Muscle layer of colon (tissue), 2 donors: ENCODE measurements around the gene RFC3.

Source experiments
- H3K27ac ChIP-seq: one replicate; pipeline ENCODE4 v1.7.0; 2013; ENCODE audit warnings: low read depth, mild to moderate bottlenecking, low read length, moderate library complexity
- H3K27me3 ChIP-seq, 2 donors: one replicate each; pipeline ENCODE4 v1.7.0; 2013; ENCODE audit warnings: low read length in 2 of 2, mild to moderate bottlenecking in 2 of 2; ENCODE audit not compliant: insufficient read depth in 2 of 2, control insufficient read depth in 1 of 2
- H3K36me3 ChIP-seq: one replicate; pipeline ENCODE4 v1.7.0; 2013; ENCODE audit warnings: mild to moderate bottlenecking, low read length; ENCODE audit not compliant: insufficient read depth
- H3K4me1 ChIP-seq: one replicate; pipeline ENCODE4 v1.7.0; 2013; ENCODE audit warnings: mild to moderate bottlenecking, low read length; ENCODE audit not compliant: insufficient read depth
- H3K4me3 ChIP-seq, 2 donors: one replicate each; pipeline ENCODE4 v1.7.0; 2013; ENCODE audit warnings: low read length in 2 of 2, low read depth in 1 of 2, mild to moderate bottlenecking in 1 of 2, moderate library complexity in 1 of 2
- H3K9ac ChIP-seq: one replicate; pipeline ENCODE4 v1.7.0; 2013; ENCODE audit warnings: low read length
- H3K9me3 ChIP-seq: one replicate; pipeline ENCODE4 v1.7.0; 2013; ENCODE audit warnings: mild to moderate bottlenecking, low read length
- donor health status: abdominal sarcoma.
- donor health status: Adenocarcinoma of cecum.

RFC3 gene

DNA sequence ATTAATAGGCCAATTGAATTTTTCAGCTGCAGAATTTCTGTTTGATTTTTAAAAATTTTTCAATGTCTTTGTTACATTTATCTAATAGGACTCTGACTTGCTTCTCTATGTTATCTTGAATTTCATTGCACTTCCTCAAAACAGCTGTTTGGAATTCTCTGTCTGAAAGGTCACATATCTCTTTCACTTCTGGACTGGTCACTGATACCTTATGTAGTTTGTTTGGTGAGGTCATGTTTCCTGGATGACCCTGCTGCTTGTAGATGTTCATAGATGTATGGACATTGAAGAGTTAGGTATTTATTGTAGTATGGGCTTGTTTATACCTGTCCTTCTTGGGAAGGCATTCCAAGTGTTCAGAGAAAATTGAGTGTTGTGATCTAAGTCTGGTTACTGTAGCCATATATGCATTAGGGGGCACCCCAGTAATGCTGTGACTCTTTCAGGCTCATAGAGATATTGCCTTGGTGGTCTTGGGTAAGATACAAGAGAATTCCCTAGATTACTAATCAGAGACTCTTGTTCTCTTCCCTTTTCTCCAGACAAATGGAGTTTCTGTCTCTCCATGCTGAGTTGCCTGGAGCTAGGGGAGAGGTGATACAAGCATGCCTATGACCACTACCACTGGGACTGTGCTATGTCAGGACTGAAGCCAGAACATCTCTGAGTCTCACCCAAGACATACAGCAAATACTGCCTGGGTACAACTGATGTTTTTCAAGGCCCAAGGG, 27.8 kb downstream of the RFC3 start:
- Histone ChIP-seq H3K9me3 (no peaks in the 10 kb centered on the region), H3K4me1 (no peaks in the 10 kb centered on the region), H3K27ac (no peak overlapping the region), H3K36me3 (no peaks in the 10 kb centered on the region), H3K4me3 (no peak overlapping the region), H3K9ac (no peak overlapping the region), H3K27me3 (no peaks in the 10 kb centered on the region)

DNA sequence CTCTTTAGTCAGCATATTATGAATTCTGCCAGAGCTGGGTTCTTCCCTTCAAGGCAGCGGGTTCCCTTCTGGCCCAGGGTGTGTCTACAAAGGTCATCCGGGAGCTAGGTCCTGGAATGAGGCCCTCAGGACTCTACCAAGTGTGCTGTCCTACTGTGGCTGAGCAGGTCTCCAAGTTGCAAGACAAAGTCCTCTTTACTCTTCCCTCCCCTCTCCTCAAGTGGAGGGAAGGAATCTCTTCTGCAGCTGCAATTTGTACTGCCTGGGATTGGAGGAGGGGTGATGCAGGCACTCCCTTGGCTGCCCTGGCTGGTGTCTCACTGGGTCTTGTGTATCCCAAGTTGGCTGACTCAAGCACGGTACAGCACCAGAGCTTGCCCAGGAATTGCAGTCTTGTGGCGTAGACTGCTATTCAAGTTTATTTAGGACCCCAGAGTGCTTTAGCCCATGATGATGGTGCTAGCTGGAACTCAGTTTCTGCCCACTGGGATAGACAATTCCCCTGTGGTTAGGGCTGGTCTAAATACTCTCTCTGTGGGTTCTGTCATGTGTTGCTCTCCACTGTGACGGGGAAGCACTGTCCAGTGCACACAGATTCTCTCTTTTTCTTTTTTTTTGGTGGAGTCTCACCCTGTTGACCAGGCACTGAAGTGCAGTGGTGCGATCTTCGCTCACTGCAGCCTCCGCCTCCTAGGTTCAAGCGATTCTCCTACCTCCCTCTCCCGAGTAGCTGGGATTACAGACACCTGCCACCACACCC, 28.5 kb downstream of the RFC3 start:
- Histone ChIP-seq H3K4me1 (no peaks in the 10 kb centered on the region), H3K9ac (no peak overlapping the region), H3K36me3 (no peaks in the 10 kb centered on the region), H3K9me3 (no peaks in the 10 kb centered on the region), H3K4me3 (no peak overlapping the region), H3K27ac (no peak overlapping the region), H3K27me3 (no peaks in the 10 kb centered on the region)

DNA sequence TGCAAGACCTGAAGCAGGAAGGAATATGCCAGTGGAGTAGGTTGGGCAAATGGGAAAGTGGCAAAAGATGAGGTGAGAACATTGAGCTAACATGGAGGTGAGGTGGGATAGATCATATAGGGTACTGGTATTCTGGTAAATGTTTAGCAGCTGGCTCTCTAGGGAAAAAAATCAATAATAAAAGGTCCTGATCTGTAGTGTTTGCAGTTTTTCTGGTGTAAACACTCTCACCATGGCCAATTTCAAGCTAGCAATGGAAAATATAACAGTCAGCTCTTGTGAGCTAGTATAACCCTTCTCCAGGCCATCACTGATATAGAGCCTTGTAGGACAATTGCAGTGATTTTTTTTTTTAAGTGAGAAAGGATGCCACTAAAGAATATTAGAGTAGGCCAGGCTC, 31.3 kb downstream of the RFC3 start:
- H3K4me3 ChIP-seq, result no peak overlapping the region
- no peaks in the 10 kb centered on the region for H3K4me1 ChIP-seq
- H3K9ac ChIP-seq, result no peak overlapping the region
- H3K36me3 ChIP-seq, result no peaks in the 10 kb centered on the region
- H3K27ac ChIP-seq, result no peak overlapping the region
- no peaks in the 10 kb centered on the region for H3K9me3 ChIP-seq
- H3K27me3 ChIP-seq, result no peaks in the 10 kb centered on the region

DNA sequence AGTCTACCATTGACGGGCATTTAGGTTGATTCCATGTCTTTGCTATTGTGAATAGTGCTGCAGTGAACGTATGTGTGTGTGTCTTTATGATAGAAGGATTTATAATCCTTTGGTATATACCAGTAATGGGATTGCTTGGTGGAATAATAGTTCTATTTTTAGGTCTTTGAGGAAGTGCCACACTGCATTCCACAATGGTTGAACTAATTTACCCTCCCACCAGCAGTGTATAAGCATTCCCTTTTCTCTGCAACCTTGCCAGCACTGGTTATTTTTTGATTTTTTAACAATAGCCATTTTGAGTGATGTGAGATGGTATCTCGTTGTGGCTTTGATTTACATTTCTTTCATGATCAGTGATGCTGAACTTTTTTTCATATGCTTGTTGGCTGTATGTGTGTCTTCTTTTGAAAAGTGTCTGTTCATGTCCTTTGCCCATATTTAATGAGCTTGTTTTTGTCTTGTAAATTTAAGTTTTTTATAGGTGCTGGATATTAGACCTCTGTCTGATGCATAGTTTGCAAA, 37.5 kb downstream of the RFC3 start:
- Histone ChIP-seq H3K9ac (no peak overlapping the region), H3K4me3 (no peak overlapping the region), H3K36me3 (no peaks in the 10 kb centered on the region), H3K27me3 (no peaks in the 10 kb centered on the region), H3K9me3 (no peaks in the 10 kb centered on the region), H3K27ac (no peak overlapping the region), H3K4me1 (no peaks in the 10 kb centered on the region)

DNA sequence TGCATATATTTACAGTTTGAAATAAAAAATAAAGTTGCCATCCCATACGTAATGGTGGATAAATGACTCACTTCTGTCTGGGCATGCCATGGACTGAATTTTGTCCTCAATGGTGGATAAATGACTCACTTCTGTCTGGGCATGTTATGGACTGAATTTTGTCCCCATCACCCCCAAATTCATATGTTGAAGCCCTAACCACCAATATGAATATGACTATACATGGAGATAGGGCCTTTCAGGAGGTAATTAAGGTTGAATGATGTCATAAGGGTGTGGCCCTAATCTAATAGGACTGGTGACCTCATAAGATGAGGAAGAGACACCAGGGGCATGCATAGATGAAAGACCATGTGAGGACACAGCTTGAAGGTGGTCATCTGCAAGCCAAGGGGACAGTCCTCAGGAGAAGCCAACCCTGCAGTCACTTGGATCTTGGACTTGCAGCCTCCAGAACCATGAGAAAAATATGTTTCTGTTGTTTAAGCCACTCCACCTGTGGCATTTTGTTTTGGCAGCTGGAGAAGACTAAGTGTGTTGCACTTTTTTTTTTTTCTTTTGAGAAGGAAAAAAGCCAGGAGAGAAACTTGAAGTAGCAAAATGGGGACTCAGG, 41.8 kb downstream of the RFC3 start:
- Histone ChIP-seq H3K27ac (no peak overlapping the region), H3K4me1 (no peaks in the 10 kb centered on the region), H3K4me3 (no peak overlapping the region), H3K36me3 (no peaks in the 10 kb centered on the region), H3K9me3 (no peaks in the 10 kb centered on the region), H3K9ac (no peak overlapping the region), H3K27me3 (no peaks in the 10 kb centered on the region)

DNA sequence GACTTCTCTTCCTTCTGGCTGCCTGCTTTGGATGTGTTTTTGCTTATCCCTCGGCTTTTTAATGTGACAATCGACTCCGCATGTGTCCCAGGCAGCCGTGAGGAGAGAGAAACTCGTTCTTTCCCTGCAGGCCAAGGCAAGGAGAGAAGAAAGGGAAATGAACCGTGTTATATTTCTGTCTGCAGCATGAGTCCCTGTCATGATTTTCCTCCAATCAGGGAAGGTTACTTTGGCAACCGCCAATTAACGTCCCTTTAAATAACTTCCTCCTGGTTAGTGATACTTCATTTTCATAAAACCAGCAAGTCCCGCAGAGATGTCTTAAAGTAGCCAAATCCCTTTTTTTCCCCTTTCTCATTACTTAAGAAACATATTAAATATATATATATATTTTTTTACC, 42.6 kb downstream of the RFC3 start:
- H3K4me3 ChIP-seq, result no peak overlapping the region
- H3K9ac ChIP-seq, result no peak overlapping the region
- no peaks in the 10 kb centered on the region for H3K9me3 ChIP-seq
- H3K36me3 ChIP-seq, result no peaks in the 10 kb centered on the region
- no peak overlapping the region for H3K27ac ChIP-seq
- H3K4me1 ChIP-seq, result no peaks in the 10 kb centered on the region
- H3K27me3 ChIP-seq, result no peaks in the 10 kb centered on the region

DNA sequence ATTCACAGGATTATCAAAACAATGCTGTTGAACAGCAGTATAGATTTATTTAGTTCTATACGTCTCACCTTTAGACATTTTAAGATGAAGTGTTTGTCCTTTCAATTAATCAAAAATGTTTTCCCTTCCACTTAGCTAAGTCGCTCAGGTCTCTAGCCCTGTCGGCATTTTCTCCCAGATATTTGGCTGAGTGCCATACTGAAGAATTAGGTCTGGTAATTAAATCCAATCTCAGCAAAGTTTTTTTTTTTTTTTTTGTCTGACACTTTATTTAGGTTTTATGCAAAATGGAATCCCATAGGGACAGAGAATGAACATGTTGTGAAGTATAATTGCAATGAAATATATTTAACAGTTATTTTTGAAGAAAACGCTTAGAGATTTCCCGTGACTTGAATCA, 44.1 kb downstream of the RFC3 start:
- no peaks in the 10 kb centered on the region for H3K9me3 ChIP-seq
- no peak overlapping the region for H3K4me3 ChIP-seq
- H3K9ac ChIP-seq, result no peak overlapping the region
- H3K27ac ChIP-seq, result no peak overlapping the region
- no peaks in the 10 kb centered on the region for H3K36me3 ChIP-seq
- H3K27me3 ChIP-seq, result no peaks in the 10 kb centered on the region
- H3K4me1 ChIP-seq, result no peaks in the 10 kb centered on the region

DNA sequence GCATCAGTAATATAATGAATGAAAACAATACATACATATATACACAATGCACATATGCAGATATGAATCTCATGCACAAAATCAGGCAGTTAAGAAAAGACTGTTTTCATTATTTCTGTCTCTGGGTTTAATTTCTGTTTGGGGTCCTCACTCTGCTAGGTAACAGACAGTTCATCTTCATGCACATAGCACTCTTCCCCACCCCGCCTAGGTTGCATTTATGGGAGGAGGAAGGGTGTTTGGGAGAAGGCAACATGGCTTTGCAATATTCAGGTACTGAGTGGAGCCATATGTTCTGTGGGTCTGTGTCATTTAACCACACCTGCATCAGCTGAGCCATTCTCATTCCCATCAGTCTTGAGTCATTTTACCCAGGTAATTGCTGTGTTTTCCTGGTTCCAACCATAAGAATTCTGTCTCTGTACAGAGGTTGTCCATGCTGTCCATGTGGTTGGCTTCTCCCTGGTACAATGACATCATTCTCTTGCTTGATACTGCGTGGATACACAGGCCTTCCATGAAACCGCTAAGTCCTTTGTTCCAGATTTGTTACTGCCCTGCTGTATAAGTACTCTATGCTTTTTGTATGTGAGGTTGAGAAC, 45.3 kb downstream of the RFC3 start:
- no peaks in the 10 kb centered on the region for H3K27me3 ChIP-seq

DNA sequence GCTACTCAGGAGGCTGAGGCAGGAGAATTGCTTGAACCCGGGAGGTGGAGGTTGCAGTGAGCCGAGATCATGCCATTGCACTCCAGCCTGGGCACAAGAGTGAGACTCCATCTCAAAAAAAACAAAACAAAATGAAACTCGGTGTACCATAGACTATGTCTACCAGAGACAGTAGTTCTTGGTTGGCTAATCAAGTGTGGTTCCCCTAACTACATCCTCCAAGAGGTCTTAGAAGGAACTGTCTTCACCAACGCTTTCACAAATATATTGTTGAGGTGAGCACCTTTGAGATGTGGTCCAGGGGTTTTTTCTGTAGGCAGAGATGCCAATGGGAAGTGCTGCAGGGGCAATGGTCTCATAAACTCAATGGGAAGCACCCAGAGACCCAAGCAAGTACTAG, 48.0 kb downstream of the RFC3 start:
- no peaks in the 10 kb centered on the region for H3K9me3 ChIP-seq
- H3K36me3 ChIP-seq, result no peaks in the 10 kb centered on the region
- no peak overlapping the region for H3K27ac ChIP-seq
- no peak overlapping the region for H3K9ac ChIP-seq
- no peak overlapping the region for H3K4me3 ChIP-seq
- no peaks in the 10 kb centered on the region for H3K27me3 ChIP-seq
- H3K4me1 ChIP-seq, result no peaks in the 10 kb centered on the region

More for the DNA sequence above, 45.3 kb downstream of the RFC3 start:
- Histone ChIP-seq H3K36me3 (no peaks in the 10 kb centered on the region), H3K4me3 (no peak overlapping the region), H3K4me1 (no peaks in the 10 kb centered on the region), H3K9me3 (no peaks in the 10 kb centered on the region), H3K27ac (no peak overlapping the region), H3K9ac (no peak overlapping the region)

DNA sequence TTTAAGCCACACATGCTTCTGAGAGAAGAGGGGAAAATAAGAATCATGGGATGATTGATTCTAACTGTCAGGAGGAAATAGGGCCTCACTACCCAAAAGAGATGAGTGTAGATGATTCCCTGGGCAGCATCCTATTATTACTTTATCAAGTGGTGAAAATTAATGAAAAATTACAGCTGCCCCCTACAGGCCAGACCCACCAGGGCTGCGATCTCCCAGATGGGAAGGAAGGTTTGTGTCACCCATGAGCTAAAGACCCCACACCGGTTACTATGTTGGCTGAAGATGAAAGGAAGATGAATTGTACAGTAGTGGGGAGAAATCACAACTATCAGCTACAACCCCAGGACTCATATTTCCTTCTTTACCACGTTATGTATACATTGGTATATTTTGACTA, 49.5 kb downstream of the RFC3 start:
- H3K4me1 ChIP-seq, result no peaks in the 10 kb centered on the region
- H3K4me3 ChIP-seq, result no peak overlapping the region
- H3K27me3 ChIP-seq, result no peaks in the 10 kb centered on the region
- no peaks in the 10 kb centered on the region for H3K9me3 ChIP-seq
- no peak overlapping the region for H3K27ac ChIP-seq
- no peak overlapping the region for H3K9ac ChIP-seq
- H3K36me3 ChIP-seq, result no peaks in the 10 kb centered on the region

DNA sequence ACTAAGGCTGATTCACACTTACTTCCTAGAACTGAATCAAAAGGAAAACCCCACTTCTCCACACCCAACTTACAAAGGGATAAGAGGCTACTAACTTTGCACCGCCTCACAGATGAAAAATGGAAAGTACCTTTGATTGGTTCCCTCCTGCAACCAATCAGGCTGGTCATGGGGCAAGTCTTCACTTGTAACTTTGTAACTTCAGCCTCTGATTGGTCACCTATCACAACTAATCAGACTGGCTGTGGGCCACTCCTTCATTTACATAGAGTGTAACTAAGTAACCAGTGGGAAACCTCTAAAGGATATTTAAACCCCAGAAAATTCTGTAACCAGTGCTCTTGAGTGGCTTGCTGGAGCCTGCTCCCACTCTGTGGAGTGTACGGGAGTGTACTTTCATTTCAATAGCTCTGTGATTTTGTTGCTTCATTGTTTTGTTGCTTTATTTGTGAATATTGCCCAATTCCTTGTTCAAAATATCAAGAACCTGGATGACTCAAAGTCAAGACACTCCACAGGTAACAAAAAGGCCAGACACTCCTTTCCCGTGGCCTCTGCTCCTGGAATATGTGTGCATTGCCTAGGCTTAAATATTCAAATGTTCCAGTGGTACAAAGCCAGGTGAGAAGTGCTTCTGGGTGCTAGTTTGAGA, 50.5 kb downstream of the RFC3 start:
- Histone ChIP-seq H3K27ac (no peak overlapping the region), H3K27me3 (no peaks in the 10 kb centered on the region), H3K36me3 (no peaks in the 10 kb centered on the region), H3K4me3 (no peak overlapping the region), H3K4me1 (no peaks in the 10 kb centered on the region), H3K9ac (no peak overlapping the region), H3K9me3 (no peaks in the 10 kb centered on the region)
